Measurements from ENCODE around the gene EMC6. TPM values are rescaled to one million over a fixed set of nuclear protein-coding genes. Genes with fewer than 3 reads are reported as not detected.

Gene EMC6
- 36.2 to 41.8 TPM (median 37.6 TPM) in 3 replicates for total RNA-seq
- long read RNA-seq, transcript EMC6-201 (2 exons, 653 nt), result major isoform, 33 of 47 reads
- long read RNA-seq, transcript EMC6-202 (2 exons, 762 nt), result minor isoform, 11 of 47 reads
- long read RNA-seq, partial matches to known transcripts, result 0 of 47 reads
- long read RNA-seq, other reads (novel, unspliced or antisense), result 3 of 47 reads

GRCh38 chr17:3668279-3669084 is at the start of gene EMC6, which contains the start of gene TAX1BP3:
Gene EMC6 (plus strand): TSS chr17:3668812. CDS start chr17:3669147, 335 bp downstream.
Gene TAX1BP3 (minus strand): TSS chr17:3668578. CDS start chr17:3668526, 52 bp downstream.
- peak; percentile 99 for DNase-seq (ENCODE audit: low spot score)

GRCh38 chr17:3621146-3621720 is 47.4 kb upstream of the EMC6 start:
- Mint-ChIP-seq H3K9me3 (ENCODE audit: low read depth) (no peaks in the 10 kb centered on the region), H3K36me3 (ENCODE audit: low read depth) (peaks cover 33% of the 10 kb centered on the region), H3K4me3 (ENCODE audit: unreplicated experiment) (no peak overlapping the region), H3K27ac (ENCODE audit: unreplicated experiment) (no peak overlapping the region), H3K27me3 (ENCODE audit: low read depth) (no peaks in the 10 kb centered on the region), H3K4me1 (ENCODE audit: low read depth) (no peaks in the 10 kb centered on the region)
- no peak for DNase-seq (ENCODE audit: low spot score)
- TF ChIP-seq CTCF (IDR thresholded peaks at IDR 0.05), result no peak

More at GRCh38 chr17:3668279-3669084, at the start of gene EMC6, which contains the start of gene TAX1BP3:
- H3K27me3 Mint-ChIP-seq (ENCODE audit: low read depth), result no peaks in the 10 kb centered on the region
- no peaks in the 10 kb centered on the region for H3K9me3 Mint-ChIP-seq (ENCODE audit: low read depth)
- H3K4me1 Mint-ChIP-seq (ENCODE audit: low read depth), result peaks cover 37% of the 10 kb centered on the region
- H3K27ac Mint-ChIP-seq (ENCODE audit: unreplicated experiment), result peak within 1 kb of the TSS; percentile 95
- peak within 1 kb of the TSS; percentile 91 for H3K4me3 Mint-ChIP-seq (ENCODE audit: unreplicated experiment)
- peaks cover 2% of the 10 kb centered on the region for H3K36me3 Mint-ChIP-seq (ENCODE audit: low read depth)
- no peak for TF ChIP-seq CTCF (IDR thresholded peaks at IDR 0.05)

GRCh38 chr17:3622977-3623594 is 45.5 kb upstream of the EMC6 start:
- Mint-ChIP-seq H3K27me3 (ENCODE audit: low read depth) (no peaks in the 10 kb centered on the region), H3K27ac (ENCODE audit: unreplicated experiment) (no peak overlapping the region), H3K9me3 (ENCODE audit: low read depth) (no peaks in the 10 kb centered on the region), H3K4me1 (ENCODE audit: low read depth) (no peaks in the 10 kb centered on the region), H3K4me3 (ENCODE audit: unreplicated experiment) (no peak overlapping the region), H3K36me3 (ENCODE audit: low read depth) (peaks cover 29% of the 10 kb centered on the region)
- no peak for TF ChIP-seq CTCF (IDR thresholded peaks at IDR 0.05)
- DNase-seq (ENCODE audit: low spot score), result no peak

GRCh38 chr17:3626831-3627768 is 41.5 kb upstream of the EMC6 start:
- no peaks in the 10 kb centered on the region for H3K9me3 Mint-ChIP-seq (ENCODE audit: low read depth)

More at GRCh38 chr17:3626831-3627768, 41.5 kb upstream of the EMC6 start:
- peaks cover 24% of the 10 kb centered on the region for H3K36me3 Mint-ChIP-seq (ENCODE audit: low read depth)
- H3K27ac Mint-ChIP-seq (ENCODE audit: unreplicated experiment), result no peak overlapping the region
- no peaks in the 10 kb centered on the region for H3K27me3 Mint-ChIP-seq (ENCODE audit: low read depth)
- DNase-seq (ENCODE audit: low spot score), result no peak
- TF ChIP-seq CTCF (IDR thresholded peaks at IDR 0.05), result no peak
- H3K4me1 Mint-ChIP-seq (ENCODE audit: low read depth), result no peaks in the 10 kb centered on the region
- no peak overlapping the region for H3K4me3 Mint-ChIP-seq (ENCODE audit: unreplicated experiment)

Data from chondrocyte (in vitro differentiated cells).